Stomach (tissue), 4 donors: ENCODE data around the gene CA11.

Experiments used
- EP300 ChIP-seq: sonication (generic); formaldehyde crosslinking; IDR thresholded peaks from one replicate; pipeline ENCODE4 v1.6.1; 2017; ENCODE audit warnings: antibody characterized with exemption
- POLR2A ChIP-seq, 4 donors: fragments of 450-650 bp; IDR thresholded peaks; one replicate each; pipeline ENCODE4 v1.6.1; 2016; ENCODE audit warnings: antibody characterized with exemption in 4 of 4, control low read depth in 2 of 4, mild to moderate bottlenecking in 1 of 4, moderate library complexity in 1 of 4
- TF ChIP-seq, protein P1 (sequence below), 7 experiments: fragments of 450-650 bp in 4 of 7; fragments of 200-600 bp in 3 of 7; sonication (generic) in 3 of 7; IDR thresholded peaks; one replicate each; pipeline ENCODE4 v1.5.1; 2016 to 2019; ENCODE audit warnings: antibody characterized with exemption in 7 of 7, control low read depth in 2 of 7, mild to moderate bottlenecking in 1 of 7

DNA sequence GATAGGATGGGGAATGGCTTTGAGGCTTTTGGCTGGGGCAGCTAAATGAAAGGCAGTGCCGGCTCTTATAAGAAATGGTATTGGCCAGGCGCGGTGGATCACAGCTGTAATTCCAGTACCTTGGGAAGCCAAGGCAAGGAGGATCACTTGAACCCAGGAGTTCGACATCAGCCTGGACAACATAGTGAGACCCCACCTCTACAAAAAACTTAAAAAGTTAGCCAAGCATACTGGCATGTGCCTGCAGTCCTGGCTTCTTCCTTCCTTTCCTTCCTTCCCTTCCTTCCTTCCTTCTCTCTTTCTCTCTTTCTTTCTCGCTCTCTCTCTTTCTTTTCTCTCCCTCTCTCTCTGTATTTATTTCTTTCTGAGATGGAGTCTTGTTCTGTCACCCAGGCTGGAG, 3.1 kb downstream of the CA11 start:
- TF ChIP-seq, protein P1, sequence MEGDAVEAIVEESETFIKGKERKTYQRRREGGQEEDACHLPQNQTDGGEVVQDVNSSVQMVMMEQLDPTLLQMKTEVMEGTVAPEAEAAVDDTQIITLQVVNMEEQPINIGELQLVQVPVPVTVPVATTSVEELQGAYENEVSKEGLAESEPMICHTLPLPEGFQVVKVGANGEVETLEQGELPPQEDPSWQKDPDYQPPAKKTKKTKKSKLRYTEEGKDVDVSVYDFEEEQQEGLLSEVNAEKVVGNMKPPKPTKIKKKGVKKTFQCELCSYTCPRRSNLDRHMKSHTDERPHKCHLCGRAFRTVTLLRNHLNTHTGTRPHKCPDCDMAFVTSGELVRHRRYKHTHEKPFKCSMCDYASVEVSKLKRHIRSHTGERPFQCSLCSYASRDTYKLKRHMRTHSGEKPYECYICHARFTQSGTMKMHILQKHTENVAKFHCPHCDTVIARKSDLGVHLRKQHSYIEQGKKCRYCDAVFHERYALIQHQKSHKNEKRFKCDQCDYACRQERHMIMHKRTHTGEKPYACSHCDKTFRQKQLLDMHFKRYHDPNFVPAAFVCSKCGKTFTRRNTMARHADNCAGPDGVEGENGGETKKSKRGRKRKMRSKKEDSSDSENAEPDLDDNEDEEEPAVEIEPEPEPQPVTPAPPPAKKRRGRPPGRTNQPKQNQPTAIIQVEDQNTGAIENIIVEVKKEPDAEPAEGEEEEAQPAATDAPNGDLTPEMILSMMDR (IDR thresholded peaks at IDR 0.05) = no peak
- TF ChIP-seq EP300 (no peak), POLR2A (IDR thresholded peaks at IDR 0.05) (no peak)
